Dendritic cell treated with granulocyte-macrophage colony-stimulating factor and Interleukin-4, amounts not matched to agents 40 ng/mL and 50 ng/mL, for 4 days (primary cell): Measurements from ENCODE around the gene SOX18.

Source experiments
- H3K27ac Mint-ChIP-seq: one replicate; pipeline ENCODE4 v1.8.0; 2022; ENCODE audit warnings: mild to moderate bottlenecking, mixed read lengths
- H3K27me3 Mint-ChIP-seq: one replicate; pipeline ENCODE4 v1.8.0; 2022; ENCODE audit warnings: mild to moderate bottlenecking, mixed read lengths
- H3K36me3 Mint-ChIP-seq: one replicate; pipeline ENCODE4 v1.8.0; 2022; ENCODE audit warnings: low read depth, mixed read lengths
- H3K4me1 Mint-ChIP-seq: one replicate; pipeline ENCODE4 v1.8.0; 2022; ENCODE audit warnings: low read depth, mixed read lengths
- H3K4me3 Mint-ChIP-seq: one replicate; pipeline ENCODE4 v1.8.0; 2022; ENCODE audit warnings: mild to moderate bottlenecking, moderate library complexity, mixed read lengths
- H3K9me3 Mint-ChIP-seq: one replicate; pipeline ENCODE4 v1.8.0; 2022; ENCODE audit warnings: mixed read lengths
- intact Hi-C: fragments of 100-400 bp; cut with micrococcal nuclease; formaldehyde crosslinking; loops from one replicate; pipeline ENCODE4 v1.15.0; 2022

The SOX18 gene

GRCh38 chr20:64068386-64069208, 19.2 kb upstream of the SOX18 start:
- intact Hi-C loops: no loop called here
- H3K9me3 Mint-ChIP-seq: no peaks in the 10 kb centered on the region
- peaks cover 73% of the 10 kb centered on the region for H3K4me1 Mint-ChIP-seq
- H3K27me3 Mint-ChIP-seq: peaks cover 38% of the 10 kb centered on the region
- no peak overlapping the region for H3K4me3 Mint-ChIP-seq
- no peak overlapping the region for H3K27ac Mint-ChIP-seq
- peaks cover 27% of the 10 kb centered on the region for H3K36me3 Mint-ChIP-seq

- Mint-ChIP-seq H3K4me3 (no peak overlapping the region), H3K27ac (no peak overlapping the region), H3K27me3 (peaks cover 38% of the 10 kb centered on the region), H3K9me3 (no peaks in the 10 kb centered on the region), H3K4me1 (peaks cover 68% of the 10 kb centered on the region), H3K36me3 (peaks cover 26% of the 10 kb centered on the region)
- intact Hi-C loops: no loop called here
Observed at GRCh38 chr20:64067733-64068307, 18.4 kb upstream of the SOX18 start.

GRCh38 chr20:64067005-64067632, 17.7 kb upstream of the SOX18 start:
- H3K4me1 Mint-ChIP-seq: peaks cover 70% of the 10 kb centered on the region
- peak overlapping the region; percentile 64 for H3K27ac Mint-ChIP-seq
- H3K36me3 Mint-ChIP-seq: peaks cover 20% of the 10 kb centered on the region
- intact Hi-C loops: no loop called here
- H3K4me3 Mint-ChIP-seq: no peak overlapping the region
- no peaks in the 10 kb centered on the region for H3K9me3 Mint-ChIP-seq
- H3K27me3 Mint-ChIP-seq: peaks cover 38% of the 10 kb centered on the region

- H3K36me3 Mint-ChIP-seq: peaks cover 13% of the 10 kb centered on the region
- no peak overlapping the region for H3K4me3 Mint-ChIP-seq
- intact Hi-C loops: no loop called here
- H3K27ac Mint-ChIP-seq: peak overlapping the region; percentile 53
- peaks cover 62% of the 10 kb centered on the region for H3K4me1 Mint-ChIP-seq
- H3K9me3 Mint-ChIP-seq: no peaks in the 10 kb centered on the region
- H3K27me3 Mint-ChIP-seq: peaks cover 38% of the 10 kb centered on the region
Observed at GRCh38 chr20:64065974-64066343, 16.5 kb upstream of the SOX18 start.

GRCh38 chr20:64065062-64065973, 15.9 kb upstream of the SOX18 start:
- Mint-ChIP-seq H3K9me3 (no peaks in the 10 kb centered on the region), H3K36me3 (peaks cover 13% of the 10 kb centered on the region), H3K27ac (peak overlapping the region; percentile 53), H3K4me1 (peaks cover 57% of the 10 kb centered on the region), H3K4me3 (no peak overlapping the region), H3K27me3 (peaks cover 40% of the 10 kb centered on the region)
- intact Hi-C loops: no loop called here

- Mint-ChIP-seq H3K4me1 (peaks cover 57% of the 10 kb centered on the region), H3K27ac (peak overlapping the region; percentile 90), H3K36me3 (peaks cover 13% of the 10 kb centered on the region), H3K9me3 (no peaks in the 10 kb centered on the region), H3K4me3 (peak overlapping the region; percentile 92), H3K27me3 (peaks cover 47% of the 10 kb centered on the region)
- intact Hi-C loops: no loop called here
Observed at GRCh38 chr20:64064145-64064698, 14.8 kb upstream of the SOX18 start.

GRCh38 chr20:64063389-64064144, 14.1 kb upstream of the SOX18 start:
- Mint-ChIP-seq H3K4me1 (peaks cover 57% of the 10 kb centered on the region), H3K27me3 (peaks cover 44% of the 10 kb centered on the region), H3K4me3 (peak overlapping the region; percentile 92), H3K36me3 (peaks cover 13% of the 10 kb centered on the region), H3K27ac (peak overlapping the region; percentile 90), H3K9me3 (no peaks in the 10 kb centered on the region)
- intact Hi-C loops: loop anchor here (2.0 kb wide), 1 partner anchor 83 kb away; the partner anchor contains the start of gene PRPF6

- Mint-ChIP-seq H3K4me1 (peaks cover 55% of the 10 kb centered on the region), H3K27ac (peak within 1 kb of the TSS; percentile 90), H3K36me3 (peaks cover 13% of the 10 kb centered on the region), H3K9me3 (no peaks in the 10 kb centered on the region), H3K4me3 (peak within 1 kb of the TSS; percentile 92), H3K27me3 (peaks cover 43% of the 10 kb centered on the region)
- intact Hi-C loops: loop anchor here (2.0 kb wide), 1 partner anchor 82 kb away; the partner anchor contains the start of gene PRPF6
Observed at GRCh38 chr20:64062596-64063388, 13.4 kb upstream of the SOX18 start, which contains the start of gene TCEA2. Gene TCEA2, plus strand, starts transcription at chr20:64063198. Its CDS starts 115 bp downstream, at chr20:64063313.

GRCh38 chr20:64062276-64062595, 12.8 kb upstream of the SOX18 start:
- Mint-ChIP-seq H3K27me3 (peaks cover 46% of the 10 kb centered on the region), H3K4me1 (peaks cover 55% of the 10 kb centered on the region), H3K27ac (peak overlapping the region; percentile 90), H3K9me3 (no peaks in the 10 kb centered on the region), H3K4me3 (peak overlapping the region; percentile 92), H3K36me3 (peaks cover 13% of the 10 kb centered on the region)
- intact Hi-C loops: loop anchor here (2.0 kb wide), 1 partner anchor 81 kb away; the partner anchor contains the start of gene PRPF6

- Mint-ChIP-seq H3K9me3 (no peaks in the 10 kb centered on the region), H3K36me3 (peaks cover 8% of the 10 kb centered on the region), H3K4me1 (peaks cover 40% of the 10 kb centered on the region), H3K4me3 (no peak overlapping the region), H3K27me3 (peaks cover 56% of the 10 kb centered on the region), H3K27ac (peak overlapping the region; percentile 28)
- intact Hi-C loops: no loop called here
Observed at GRCh38 chr20:64058536-64058935, 9.1 kb upstream of the SOX18 start.

GRCh38 chr20:64057628-64058498, 8.4 kb upstream of the SOX18 start:
- no peak overlapping the region for H3K4me3 Mint-ChIP-seq
- intact Hi-C loops: no loop called here
- no peaks in the 10 kb centered on the region for H3K9me3 Mint-ChIP-seq
- H3K4me1 Mint-ChIP-seq: peaks cover 40% of the 10 kb centered on the region
- H3K36me3 Mint-ChIP-seq: peaks cover 2% of the 10 kb centered on the region
- H3K27ac Mint-ChIP-seq: peak overlapping the region; percentile 28
- peaks cover 63% of the 10 kb centered on the region for H3K27me3 Mint-ChIP-seq
